ENCODE data around the gene TGFB1. TPM values are rescaled to one million over a fixed set of nuclear protein-coding genes. Genes with fewer than 3 reads are reported as not detected.

The TGFB1 gene
- polyA plus RNA-seq, 3 donors: 30.6 to 138 (median 42.2) TPM

- no peak overlapping the region for H3K4me3 ChIP-seq (replicated peaks in 1 of 3; ENCODE audit: low read depth in 2 of 3, low read length in 3 of 3)
- 84% methylated on average over 5 of the region's 11 CpGs for WGBS (ENCODE audit: insufficient coverage)
- H3K27ac Mint-ChIP-seq: peak overlapping the region in 1 of 7 donors; percentile 41
- H2AFZ ChIP-seq (ENCODE audit: insufficient read depth, low read depth, low read length, poor library complexity, severe bottlenecking): no peak overlapping the region
- no peaks in the 10 kb centered on the region for H3K9me3 ChIP-seq (replicated peaks in 1 of 2; ENCODE audit: control insufficient read depth in 1 of 2, insufficient read depth in 1 of 2, low read length in 2 of 2)
- H3K9ac ChIP-seq (ENCODE audit: insufficient read depth, low read length, poor library complexity, severe bottlenecking): no peak overlapping the region
- H3K4me2 ChIP-seq (replicated peaks; ENCODE audit: extremely low read depth, low read length, poor library complexity, severe bottlenecking): no peak overlapping the region
- peaks cover 0 to 5% (median 0%) of the 10 kb centered on the region in 7 donors for H3K9me3 Mint-ChIP-seq
- H3K36me3 ChIP-seq (replicated peaks in 1 of 2; ENCODE audit: control insufficient read depth in 1 of 2, insufficient read depth in 2 of 2, low read length in 2 of 2): peaks cover 45 to 51% of the 10 kb centered on the region in 2 donors
- H4K20me1 ChIP-seq (ENCODE audit: insufficient read depth, low read length): no peaks in the 10 kb centered on the region
- TF ChIP-seq, protein P1, sequence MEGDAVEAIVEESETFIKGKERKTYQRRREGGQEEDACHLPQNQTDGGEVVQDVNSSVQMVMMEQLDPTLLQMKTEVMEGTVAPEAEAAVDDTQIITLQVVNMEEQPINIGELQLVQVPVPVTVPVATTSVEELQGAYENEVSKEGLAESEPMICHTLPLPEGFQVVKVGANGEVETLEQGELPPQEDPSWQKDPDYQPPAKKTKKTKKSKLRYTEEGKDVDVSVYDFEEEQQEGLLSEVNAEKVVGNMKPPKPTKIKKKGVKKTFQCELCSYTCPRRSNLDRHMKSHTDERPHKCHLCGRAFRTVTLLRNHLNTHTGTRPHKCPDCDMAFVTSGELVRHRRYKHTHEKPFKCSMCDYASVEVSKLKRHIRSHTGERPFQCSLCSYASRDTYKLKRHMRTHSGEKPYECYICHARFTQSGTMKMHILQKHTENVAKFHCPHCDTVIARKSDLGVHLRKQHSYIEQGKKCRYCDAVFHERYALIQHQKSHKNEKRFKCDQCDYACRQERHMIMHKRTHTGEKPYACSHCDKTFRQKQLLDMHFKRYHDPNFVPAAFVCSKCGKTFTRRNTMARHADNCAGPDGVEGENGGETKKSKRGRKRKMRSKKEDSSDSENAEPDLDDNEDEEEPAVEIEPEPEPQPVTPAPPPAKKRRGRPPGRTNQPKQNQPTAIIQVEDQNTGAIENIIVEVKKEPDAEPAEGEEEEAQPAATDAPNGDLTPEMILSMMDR (IDR thresholded peaks at IDR 0.05): no peak
- intact Hi-C loops (cut with micrococcal nuclease): no loop called here
- peaks cover 22% of the 10 kb centered on the region for H3K79me2 ChIP-seq (ENCODE audit: insufficient read depth, low read length)
- H3K27me3 ChIP-seq (ENCODE audit: control insufficient read depth in 2 of 2, insufficient read depth in 2 of 2, low read length in 2 of 2): no peaks in the 10 kb centered on the region
- no peak for DNase-seq
- peaks cover 0 to 3% (median 0%) of the 10 kb centered on the region in 3 donors for H3K27me3 Mint-ChIP-seq (ENCODE audit: low read depth in 3 of 3)
- no peak overlapping the region for H3K4me3 Mint-ChIP-seq
- H3K36me3 Mint-ChIP-seq: peaks cover 48 to 56% of the 10 kb centered on the region in 2 donors
- peaks cover 24% of the 10 kb centered on the region for H3K4me1 Mint-ChIP-seq
- peaks cover 14 to 21% of the 10 kb centered on the region in 2 donors for H3K4me1 ChIP-seq (ENCODE audit: control insufficient read depth in 1 of 2, insufficient read depth in 2 of 2, low read length in 2 of 2)
- no peak overlapping the region for H3K27ac ChIP-seq (ENCODE audit: low read depth in 1 of 2, low read length in 2 of 2)
Measured at GRCh38 chr19:41391618-41392017, 37.9 kb upstream of the TGFB1 start.

DNA sequence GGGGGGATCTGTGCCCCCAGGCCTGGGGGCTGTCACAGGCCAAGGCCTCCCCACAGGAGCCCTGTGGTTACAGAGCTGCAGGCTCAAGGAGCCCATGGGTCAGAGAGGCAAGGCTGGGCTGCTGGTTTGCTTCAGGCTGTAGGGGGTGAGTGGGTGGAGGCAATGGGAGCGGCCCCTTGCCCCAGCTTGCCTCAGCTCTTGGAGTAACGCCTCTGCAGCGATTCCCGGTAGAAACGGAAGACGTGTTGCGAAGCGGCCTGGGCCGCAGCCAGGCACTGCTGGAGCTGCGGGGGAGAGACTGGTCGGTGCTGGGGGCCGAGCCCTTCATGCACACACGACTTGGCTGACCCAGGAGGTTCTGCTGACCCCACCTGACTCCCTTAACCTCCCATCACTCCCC, 32.7 kb upstream of the TGFB1 start:
- intact Hi-C loops (cut with micrococcal nuclease): no loop called here
- peaks cover 61 to 93% of the 10 kb centered on the region in 2 donors for H3K36me3 ChIP-seq (replicated peaks in 1 of 2; ENCODE audit: control insufficient read depth in 1 of 2, insufficient read depth in 2 of 2, low read length in 2 of 2)
- Mint-ChIP-seq H3K27ac (no peak overlapping the region), H3K27me3 (ENCODE audit: low read depth in 3 of 3) (peaks cover 0 to 3% (median 0%) of the 10 kb centered on the region in 3 donors), H3K36me3 (peaks cover 69 to 87% of the 10 kb centered on the region in 2 donors), H3K4me3 (no peak overlapping the region), H3K4me1 (peaks cover 7% of the 10 kb centered on the region), H3K9me3 (no peaks in the 10 kb centered on the region)
- H3K9me3 ChIP-seq (replicated peaks in 1 of 2; ENCODE audit: control insufficient read depth in 1 of 2, insufficient read depth in 1 of 2, low read length in 2 of 2): no peaks in the 10 kb centered on the region
- H3K27ac ChIP-seq (ENCODE audit: low read depth in 1 of 2, low read length in 2 of 2): peak overlapping the region in 1 of 2 donors; percentile 26
- no peaks in the 10 kb centered on the region for H4K20me1 ChIP-seq (ENCODE audit: insufficient read depth, low read length)
- TF ChIP-seq, protein P1 (IDR thresholded peaks at IDR 0.05): no peak
- peaks cover 0 to 5% of the 10 kb centered on the region in 2 donors for H3K4me1 ChIP-seq (ENCODE audit: control insufficient read depth in 1 of 2, insufficient read depth in 2 of 2, low read length in 2 of 2)
- no peak overlapping the region for H3K9ac ChIP-seq (ENCODE audit: insufficient read depth, low read length, poor library complexity, severe bottlenecking)
- no peak for DNase-seq
- H2AFZ ChIP-seq (ENCODE audit: insufficient read depth, low read depth, low read length, poor library complexity, severe bottlenecking): no peak overlapping the region
- no peak overlapping the region for H3K4me2 ChIP-seq (replicated peaks; ENCODE audit: extremely low read depth, low read length, poor library complexity, severe bottlenecking)
- WGBS (ENCODE audit: insufficient coverage): 100% methylated on average over 1 of the region's 13 CpGs
- no peaks in the 10 kb centered on the region for H3K79me2 ChIP-seq (ENCODE audit: insufficient read depth, low read length)
- H3K27me3 ChIP-seq (ENCODE audit: control insufficient read depth in 2 of 2, insufficient read depth in 2 of 2, low read length in 2 of 2): no peaks in the 10 kb centered on the region
- H3K4me3 ChIP-seq (replicated peaks in 1 of 3; ENCODE audit: low read depth in 2 of 3, low read length in 3 of 3): no peak overlapping the region
